Measurements from ENCODE around the gene GLIS1.

Gene GLIS1

GRCh38 chr1:53638360-53639035 is 100.5 kb downstream of the GLIS1 start:
- no peak for DNase-seq (ENCODE audit: low read depth in 2 of 2)

GRCh38 chr1:53637511-53638359 is 101.2 kb downstream of the GLIS1 start:
- DNase-seq (ENCODE audit: low read depth in 2 of 2): no peak

- DNase-seq (ENCODE audit: low read depth in 2 of 2): no peak
Observed at GRCh38 chr1:53636621-53637171, 102.3 kb downstream of the GLIS1 start.

- no peak for DNase-seq (ENCODE audit: low read depth in 2 of 2)
Observed at GRCh38 chr1:53634571-53634979, 104.4 kb downstream of the GLIS1 start.

GRCh38 chr1:53633073-53633704 is 105.8 kb downstream of the GLIS1 start:
- DNase-seq (ENCODE audit: low read depth in 2 of 2): no peak

GRCh38 chr1:53631622-53632310 is 107.2 kb downstream of the GLIS1 start:
- no peak for DNase-seq (ENCODE audit: low read depth in 2 of 2)

- DNase-seq (ENCODE audit: low read depth in 2 of 2): no peak
Observed at GRCh38 chr1:53629101-53629691, 109.8 kb downstream of the GLIS1 start.

- no peak for DNase-seq (ENCODE audit: low read depth in 2 of 2)
Observed at GRCh38 chr1:53628286-53628955, 110.5 kb downstream of the GLIS1 start.

GRCh38 chr1:53627666-53628065 is 111.3 kb downstream of the GLIS1 start:
- DNase-seq (ENCODE audit: low read depth in 2 of 2): no peak

- DNase-seq (ENCODE audit: low read depth in 2 of 2): no peak
Observed at GRCh38 chr1:53627031-53627430, 111.9 kb downstream of the GLIS1 start.

GRCh38 chr1:53626616-53627015 is 112.3 kb downstream of the GLIS1 start:
- no peak for DNase-seq (ENCODE audit: low read depth in 2 of 2)

GRCh38 chr1:53625766-53626520 is 113.0 kb downstream of the GLIS1 start:
- DNase-seq (ENCODE audit: low read depth in 2 of 2): no peak

GRCh38 chr1:53625049-53625448 is 113.9 kb downstream of the GLIS1 start:
- DNase-seq (ENCODE audit: low read depth in 2 of 2): no peak

GRCh38 chr1:53622531-53622930 is 116.4 kb downstream of the GLIS1 start:
- DNase-seq (ENCODE audit: low read depth in 2 of 2): no peak

- no peak for DNase-seq (ENCODE audit: low read depth in 2 of 2)
Observed at GRCh38 chr1:53621144-53621543, 117.8 kb downstream of the GLIS1 start.

- no peak for DNase-seq (ENCODE audit: low read depth in 2 of 2)
Observed at GRCh38 chr1:53620061-53620855, 118.7 kb downstream of the GLIS1 start.

- no peak for DNase-seq (ENCODE audit: low read depth in 2 of 2)
Observed at GRCh38 chr1:53619367-53620060, 119.5 kb downstream of the GLIS1 start.

- no peak for DNase-seq (ENCODE audit: low read depth in 2 of 2)
Observed at GRCh38 chr1:53618500-53619366, 120.2 kb downstream of the GLIS1 start.
